Endothelial cell of umbilical vein (primary cell): ENCODE data around the gene BTBD17. TPM values are rescaled to one million over a fixed set of nuclear protein-coding genes. Genes with fewer than 3 reads are reported as not detected.

ENCODE experiments used
- BruUV-seq: library from RNA; stranded (reverse); fragments of 400-500 nt; replicated peaks from 2 replicates; lab custom pipeline; 2021; lab: Mats Ljungman, UMichigan
- CTCF ChIA-PET: fragments of 300-600, 350-600 bp; sonication (Branson Sonifier 250); formaldehyde crosslinking; loops from one replicate; lab custom pipeline; 2021; ENCODE audit warnings: antibody characterized with exemption, inconsistent platforms; lab: Charles Lee
- POLR2A ChIA-PET: fragments of 300-600, 350-600 bp; sonication (Branson Sonifier 250); formaldehyde crosslinking; loops from one replicate; lab custom pipeline; 2021; ENCODE audit warnings: antibody characterized with exemption, inconsistent platforms; lab: Charles Lee
- DNase-seq: peaks from one replicate; pipeline ENCODE4 v3.0.0-alpha.2; 2011; ENCODE audit warnings: low read depth, low spot score
- FAIRE-seq: peaks from 2 replicates; lab custom pipeline; 2011; peaks lifted over from hg19 to GRCh38; lab: Jason Lieb, UNC
- H2AFZ ChIP-seq: 2 replicates; pipeline ENCODE4 v1.6.0; 2012; ENCODE audit warnings: low read depth, low read length, control low read depth, inconsistent platforms
- H3K27ac ChIP-seq: 2 replicates; pipeline ENCODE4 v1.5.1; 2011; ENCODE audit warnings: low read depth, mild to moderate bottlenecking, control low read depth, low read length, moderate library complexity; ENCODE audit not compliant: insufficient read depth
- H3K27me3 ChIP-seq, 2 experiments: 2 replicates each; pipeline versions ENCODE4 v1.6.0 to v1.6.1; 2011; ENCODE audit warnings: low read length in 2 of 2, mixed read lengths in 1 of 2; ENCODE audit not compliant: control insufficient read depth in 2 of 2, insufficient read depth in 2 of 2
- H3K36me3 ChIP-seq, 2 experiments: 2 replicates in 1 of 2; 3 replicates in 1 of 2; pipeline ENCODE4 v1.5.1; 2011; ENCODE audit warnings: low read length in 2 of 2, mild to moderate bottlenecking in 1 of 2, moderate library complexity in 1 of 2; ENCODE audit not compliant: control insufficient read depth in 2 of 2, insufficient read depth in 2 of 2; ENCODE audit errors: extremely low read depth in 1 of 2
- H3K4me1 ChIP-seq: 3 replicates; pipeline ENCODE4 v1.5.1; 2011; ENCODE audit warnings: mild to moderate bottlenecking, low read length; ENCODE audit not compliant: control insufficient read depth, insufficient read depth; ENCODE audit errors: extremely low read depth
- H3K4me2 ChIP-seq: 2 replicates; pipeline ENCODE4 v1.6.1; 2011; ENCODE audit warnings: low read length, control low read depth, mixed read lengths; ENCODE audit not compliant: insufficient read depth
- H3K4me3 ChIP-seq, 3 experiments: fragments of 200-600 bp in 1 of 3; sonication (generic), shearing (Covaris generic) in 1 of 3; replicated peaks in 1 of 3; 2 replicates each; pipeline ENCODE4 v1.5.1; 2011 to 2016; ENCODE audit warnings: control low read depth in 3 of 3, low read length in 3 of 3, mild to moderate bottlenecking in 2 of 3, inconsistent platforms in 1 of 3, low read depth in 1 of 3, moderate library complexity in 1 of 3; ENCODE audit not compliant: insufficient read depth in 1 of 3
- H3K79me2 ChIP-seq: 2 replicates; pipeline ENCODE4 v1.6.0; 2012; ENCODE audit warnings: low read length, inconsistent platforms; ENCODE audit not compliant: control insufficient read depth, insufficient read depth
- H3K9ac ChIP-seq: replicated peaks from 2 replicates; pipeline ENCODE3; 2011; ENCODE audit warnings: low read length, control low read depth; ENCODE audit not compliant: insufficient read depth; ENCODE audit errors: extremely low read depth
- H3K9me1 ChIP-seq: replicated peaks from 3 replicates; pipeline ENCODE4 v1.6.0; 2011; ENCODE audit warnings: mild to moderate bottlenecking, low read length; ENCODE audit not compliant: control insufficient read depth, insufficient read depth; ENCODE audit errors: extremely low read depth
- H3K9me3 ChIP-seq: replicated peaks from 2 replicates; pipeline ENCODE4 v1.5.1; 2012; ENCODE audit warnings: low read length, inconsistent platforms; ENCODE audit not compliant: control insufficient read depth, insufficient read depth
- H4K20me1 ChIP-seq: replicated peaks from 2 replicates; pipeline ENCODE3; 2011; ENCODE audit warnings: mild to moderate bottlenecking, low read length; ENCODE audit not compliant: control insufficient read depth, insufficient read depth; ENCODE audit errors: extremely low read depth
- EZH2 ChIP-seq: IDR thresholded peaks from 2 replicates; pipeline ENCODE4 v1.6.1; 2012; ENCODE audit warnings: borderline replicate concordance, low read depth, mild to moderate bottlenecking, moderate library complexity, low read length, inconsistent platforms; ENCODE audit not compliant: severe bottlenecking
- FOS ChIP-seq: IDR thresholded peaks from 2 replicates; pipeline ENCODE4 v1.6.1; 2011; ENCODE audit warnings: mild to moderate bottlenecking, low read length, moderate library complexity, borderline replicate concordance; ENCODE audit not compliant: insufficient read depth
- GATA2 ChIP-seq: IDR thresholded peaks from 2 replicates; pipeline ENCODE4 v1.7.0; 2011; ENCODE audit warnings: low read depth, mild to moderate bottlenecking, moderate library complexity, mixed read lengths, low read length; ENCODE audit not compliant: insufficient read length, insufficient read depth
- JUN ChIP-seq: IDR thresholded peaks from 2 replicates; pipeline ENCODE4 v1.6.1; 2011; ENCODE audit warnings: borderline replicate concordance, low read depth; ENCODE audit not compliant: insufficient read length, insufficient read depth
- MAX ChIP-seq: IDR thresholded peaks from 2 replicates; pipeline ENCODE4 v1.6.1; 2011; ENCODE audit not compliant: insufficient read depth, insufficient read length
- MYC ChIP-seq: IDR thresholded peaks from one replicate; pipeline ENCODE4 v1.6.1; 2011; ENCODE audit warnings: mild to moderate bottlenecking, low read depth, low read length
- POLR2A ChIP-seq: IDR thresholded peaks from 2 replicates; pipeline ENCODE4 v1.6.1; 2012; ENCODE audit warnings: low read depth, mild to moderate bottlenecking, control low read depth, low read length
- POLR2AphosphoS5 ChIP-seq: IDR thresholded peaks from 2 replicates; pipeline ENCODE4 v1.6.1; 2012; ENCODE audit warnings: low read depth, mild to moderate bottlenecking, control low read depth, low read length, moderate library complexity; ENCODE audit not compliant: insufficient read depth
- dilution Hi-C: fragments of 300-500 bp; cut with MboI; formaldehyde crosslinking; loops from one replicate; pipeline ENCODE4 v1.15.0; 2019; ENCODE audit warnings: low sequenced_read_pairs; ENCODE audit not compliant: extremely low pct_ligation_motif_present
- intact Hi-C: fragments of 100-400 bp; cut with micrococcal nuclease; formaldehyde crosslinking; loops from one replicate; pipeline ENCODE4 v1.10.0; 2022
- polyA plus RNA-seq, 4 experiments: library from polyadenylated mRNA; depleted of rRNA in 3 of 4; stranded (reverse) in 3 of 4; unstranded in 1 of 4; fragments of >200 nt; gene quantifications; 2 replicates each; pipeline versions ENCODE4 v1.2.1 to v1.2.3, GENCODE V29; 2011 to 2012; ENCODE audit warnings: missing spikeins in 1 of 4
- total RNA-seq: library from RNA; stranded (reverse); gene quantifications from 2 replicates; pipeline ENCODE4 v1.2.3, GENCODE V29; 2021
- TF ChIP-seq, protein P1 (sequence below), 2 donors: IDR thresholded peaks; 1 replicate in 1 of 2; 2 replicates in 1 of 2; pipeline ENCODE4 v1.5.1; 2011; ENCODE audit warnings: low read length in 2 of 2, mild to moderate bottlenecking in 2 of 2, moderate library complexity in 2 of 2, control low read depth in 1 of 2, inconsistent platforms in 1 of 2, low read depth in 1 of 2; ENCODE audit not compliant: insufficient read depth in 1 of 2; ENCODE audit errors: extremely low read depth in 1 of 2

Gene BTBD17
- total and polyA plus RNA-seq, 2 donors (not counting 3 experiments of a cell fraction or from before 2014, with no cell fraction given): not detected

DNA sequence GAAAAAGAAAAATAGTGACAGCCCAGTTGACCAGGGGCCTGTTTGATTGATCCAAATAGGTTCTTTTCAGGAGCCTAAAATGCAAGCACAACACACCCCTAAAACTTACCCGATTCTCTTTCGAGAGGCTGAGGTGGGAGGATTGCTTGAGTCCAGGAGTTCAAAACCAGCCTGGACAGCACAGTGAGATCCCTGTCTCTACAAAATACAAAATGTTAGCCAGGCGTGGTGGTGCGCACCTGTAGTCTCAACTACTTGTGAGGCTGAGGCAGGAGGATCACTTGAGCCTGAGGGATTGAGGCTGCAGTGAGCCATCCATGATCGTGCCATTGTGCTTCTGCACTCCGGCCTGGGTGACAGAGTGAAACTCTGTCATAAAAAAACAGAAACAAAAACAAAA, 37.1 kb downstream of the BTBD17 start:
- H3K27ac ChIP-seq: no peak overlapping the region
- H3K4me1 ChIP-seq: peaks cover 2% of the 10 kb centered on the region
- DNase-seq: no peak
- dilution Hi-C loops: no loop called here
- H4K20me1 ChIP-seq: no peaks in the 10 kb centered on the region
- intact Hi-C loops: no loop called here
- no peaks in the 10 kb centered on the region for H3K9me1 ChIP-seq
- peaks cover 0 to 4% of the 10 kb centered on the region in 2 experiments for H3K27me3 ChIP-seq
- no peak overlapping the region for H3K4me2 ChIP-seq
- H3K9me3 ChIP-seq: no peaks in the 10 kb centered on the region
- CTCF ChIA-PET: interaction anchor here (1.0 to 1.1 kb wide), 2 partner anchors 37 to 114 kb away, joined by 3 to 4 read pairs; partner anchors contain the start of gene BTBD17
- no peak overlapping the region for H3K9ac ChIP-seq
- POLR2A ChIA-PET: no interaction called here
- no peak overlapping the region for H3K4me3 ChIP-seq
- no peak for FAIRE-seq
- no peaks in the 10 kb centered on the region for H3K36me3 ChIP-seq
- no peak overlapping the region for H2AFZ ChIP-seq
- H3K79me2 ChIP-seq: no peaks in the 10 kb centered on the region
- BruUV-seq: no TSS peak
- TF ChIP-seq POLR2AphosphoS5 (no peak), JUN (no peak), MYC (no peak), POLR2A (no peak), MAX (no peak), EZH2 (no peak), GATA2 (no peak), FOS (no peak)
- TF ChIP-seq, protein P1, sequence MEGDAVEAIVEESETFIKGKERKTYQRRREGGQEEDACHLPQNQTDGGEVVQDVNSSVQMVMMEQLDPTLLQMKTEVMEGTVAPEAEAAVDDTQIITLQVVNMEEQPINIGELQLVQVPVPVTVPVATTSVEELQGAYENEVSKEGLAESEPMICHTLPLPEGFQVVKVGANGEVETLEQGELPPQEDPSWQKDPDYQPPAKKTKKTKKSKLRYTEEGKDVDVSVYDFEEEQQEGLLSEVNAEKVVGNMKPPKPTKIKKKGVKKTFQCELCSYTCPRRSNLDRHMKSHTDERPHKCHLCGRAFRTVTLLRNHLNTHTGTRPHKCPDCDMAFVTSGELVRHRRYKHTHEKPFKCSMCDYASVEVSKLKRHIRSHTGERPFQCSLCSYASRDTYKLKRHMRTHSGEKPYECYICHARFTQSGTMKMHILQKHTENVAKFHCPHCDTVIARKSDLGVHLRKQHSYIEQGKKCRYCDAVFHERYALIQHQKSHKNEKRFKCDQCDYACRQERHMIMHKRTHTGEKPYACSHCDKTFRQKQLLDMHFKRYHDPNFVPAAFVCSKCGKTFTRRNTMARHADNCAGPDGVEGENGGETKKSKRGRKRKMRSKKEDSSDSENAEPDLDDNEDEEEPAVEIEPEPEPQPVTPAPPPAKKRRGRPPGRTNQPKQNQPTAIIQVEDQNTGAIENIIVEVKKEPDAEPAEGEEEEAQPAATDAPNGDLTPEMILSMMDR (IDR thresholded peaks at IDR 0.05; ENCODE audit: extremely low read depth in 1 of 2, insufficient read depth in 1 of 2, low read depth in 1 of 2, low read length in 2 of 2): no peak
